Right ventricle myocardium inferior (tissue), 1 donor: ENCODE results near the gene MTHFD2L. TPM values are rescaled to one million over a fixed set of nuclear protein-coding genes. Genes with fewer than 3 reads are reported as not detected.
"Not testable (repeated sequence)": the region's sequence is repeated elsewhere in the genome, so short reads cannot be mapped to it uniquely, and the experiment has no call there.

Source experiments
- ATAC-seq: fragments of 200-7000 bp; cut with Tn5 transposase; one replicate; pipeline ENCODE4 v1.9.1; 2020; ENCODE audit warnings: mild to moderate bottlenecking, moderate library complexity
- DNase-seq: peaks from one replicate; pipeline ENCODE4 v3.0.0; 2021; ENCODE audit errors: missing footprints
- intact Hi-C: fragments of 100-400 bp; cut with DNase I; formaldehyde crosslinking; loops from one replicate; pipeline ENCODE4 v1.11.0; 2022
- total RNA-seq: library from RNA; stranded (reverse); fragmentation: NEBNext Ultra II Directional; extraction: Animal tissue kit (Norgen Biotek cat#: 25700); gene quantifications from one replicate; pipeline ENCODE4 v1.2.1, GENCODE V29; 2021
- donor health status: DM: no; HTN: yes; CAD: no; lungs with severe emphysema.

MTHFD2L gene
- total RNA-seq, 1 donor from 2014 or later: 10.1 TPM

DNA sequence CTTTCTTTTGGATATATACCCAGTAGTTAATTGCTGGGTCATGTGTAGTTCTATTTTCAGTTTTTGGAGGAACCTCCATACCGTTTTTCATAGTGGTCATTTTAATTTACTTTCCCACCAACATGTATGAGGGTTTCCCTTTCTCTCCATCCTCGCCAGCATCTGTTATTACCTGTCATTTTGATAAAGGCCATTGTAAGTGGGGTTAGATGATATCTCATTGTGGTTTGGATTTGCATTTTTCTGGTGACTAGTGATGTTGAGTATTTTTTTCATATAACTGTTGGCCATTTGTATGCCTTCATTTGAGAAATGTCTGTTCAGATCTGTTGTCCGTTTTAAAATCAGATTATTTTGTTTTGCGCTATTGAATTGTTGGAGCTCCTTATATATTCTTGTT, 30.2 kb upstream of the MTHFD2L start:
- intact Hi-C loops: no loop called here
- DNase-seq (no peak), ATAC-seq (no peak)

DNA sequence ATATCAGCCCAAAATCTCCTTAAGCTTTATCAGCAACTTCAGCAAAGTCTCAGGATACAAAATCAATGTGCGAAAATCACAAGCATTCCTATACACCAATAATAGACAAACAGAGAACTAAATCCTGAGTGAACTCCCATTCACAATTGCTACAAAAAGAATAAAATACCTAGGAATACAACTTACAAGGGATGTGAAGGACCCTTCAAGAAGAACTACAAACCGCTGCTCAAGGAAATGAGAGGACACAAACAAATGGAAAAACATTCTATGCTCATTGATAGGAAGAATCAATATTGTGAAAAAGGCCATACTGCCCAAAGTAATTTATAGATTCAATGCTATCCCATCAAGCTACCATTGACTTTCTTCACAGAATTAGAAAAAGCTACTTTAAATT, 27.1 kb upstream of the MTHFD2L start:
- DNase-seq, ATAC-seq: not testable (repeated sequence)
- intact Hi-C loops: loop anchor here (5.0 to 10.0 kb wide), 5 partner anchors 34 to 816 kb away; partner anchors contain the start of gene CXCL2

DNA sequence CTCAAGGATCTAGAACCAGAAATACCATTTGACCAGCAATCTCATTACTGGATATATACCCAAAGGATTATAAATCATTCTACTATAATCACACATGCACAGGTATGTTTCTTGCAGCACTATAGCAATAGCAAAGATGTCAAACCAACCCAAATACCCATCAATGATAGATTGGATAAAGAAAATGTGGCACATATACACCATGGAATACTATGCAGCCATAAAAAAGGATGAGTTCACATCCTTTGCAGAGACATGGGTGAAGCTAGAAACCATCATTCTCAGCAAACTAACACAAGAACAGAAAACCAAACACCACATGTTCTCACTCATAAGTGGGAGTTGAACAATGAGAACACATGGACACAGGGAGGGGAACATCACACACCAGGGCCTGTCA, 25.7 kb upstream of the MTHFD2L start:
- ATAC-seq, DNase-seq: not testable (repeated sequence)
- intact Hi-C loops: loop anchor here (5.0 to 10.0 kb wide), 5 partner anchors 35 to 817 kb away; partner anchors contain the start of gene CXCL2

DNA sequence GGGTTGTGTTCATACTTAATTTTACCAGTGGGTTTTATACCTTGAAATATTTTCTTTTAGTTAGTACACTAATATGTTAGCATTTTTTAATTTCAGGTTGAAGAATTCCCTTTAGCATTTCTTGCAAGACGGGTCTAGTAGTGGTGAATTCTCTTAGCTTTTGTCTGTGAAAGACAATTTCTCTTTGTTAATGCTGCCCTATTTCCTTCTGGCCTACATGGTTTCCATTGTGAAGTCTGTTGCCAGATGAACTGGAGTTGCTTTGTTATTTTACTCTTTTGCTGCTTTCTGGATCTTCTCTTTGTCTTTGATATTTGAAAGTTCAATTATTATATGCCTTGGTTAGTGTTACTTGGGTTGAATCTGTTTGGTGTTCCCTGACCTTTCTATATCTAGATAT, 25.0 kb upstream of the MTHFD2L start:
- DNase-seq (no peak), ATAC-seq (no peak)
- intact Hi-C loops: loop anchor here (5.0 to 10.0 kb wide), 5 partner anchors 36 to 818 kb away; partner anchors contain the start of gene CXCL2

DNA sequence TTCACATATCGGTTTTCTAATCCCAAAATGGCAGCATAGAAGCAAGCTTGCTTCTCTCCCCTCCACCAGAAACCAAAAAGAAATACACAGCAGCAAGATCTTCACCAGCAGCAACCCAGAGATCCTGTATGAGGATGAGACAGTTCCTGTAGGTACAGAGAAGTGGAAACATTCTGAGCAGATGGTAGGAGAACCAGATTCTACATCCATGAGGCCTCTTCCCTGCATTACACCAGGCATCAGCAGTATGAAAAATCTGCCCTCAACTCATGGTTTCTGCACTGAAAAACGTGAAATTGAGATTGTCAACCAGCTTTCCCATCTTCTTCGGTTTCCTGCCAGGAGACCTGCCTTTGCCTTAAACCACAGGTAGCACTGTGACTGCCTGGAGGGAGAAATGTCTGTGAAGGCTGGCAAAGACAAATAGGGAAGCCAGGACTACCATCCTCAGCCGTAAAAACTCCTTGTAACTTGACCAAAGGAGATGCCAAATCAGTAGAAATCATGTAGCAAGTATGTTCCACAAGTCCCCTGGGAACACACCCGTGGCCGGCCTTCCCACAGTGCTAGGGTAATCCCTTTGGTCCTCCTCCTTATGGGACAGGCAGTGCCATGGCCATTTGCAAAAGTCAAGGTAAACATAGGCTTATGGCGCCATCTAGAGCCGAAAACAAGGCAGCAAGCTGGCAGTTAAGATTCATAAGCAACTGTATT, 24.0 kb upstream of the MTHFD2L start:
- intact Hi-C loops: loop anchor here (2.0 to 10.0 kb wide), 6 partner anchors 37 to 819 kb away; partner anchors contain the start of gene CXCL2
- peak; percentile 75 for DNase-seq
- ATAC-seq: peak; percentile 76

DNA sequence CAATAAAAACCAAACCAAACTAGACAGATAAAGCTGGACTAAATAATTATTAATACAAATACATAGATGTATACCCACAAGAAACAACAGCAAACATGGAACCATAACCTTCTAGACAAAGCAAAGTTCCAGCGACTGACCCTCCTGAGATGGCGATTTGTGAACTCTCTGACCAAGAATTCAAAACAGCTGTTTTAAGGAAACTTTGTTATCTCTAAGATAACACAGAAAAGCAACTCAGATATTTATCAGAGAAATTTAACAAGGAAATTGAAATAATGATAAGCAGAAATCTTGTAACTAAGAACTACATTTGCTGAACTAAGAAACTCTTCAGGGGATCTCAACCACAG, 23.4 kb upstream of the MTHFD2L start:
- ATAC-seq (no peak), DNase-seq (no peak)
- intact Hi-C loops: loop anchor here (2.0 to 10.0 kb wide), 6 partner anchors 37 to 820 kb away; partner anchors contain the start of gene CXCL2

DNA sequence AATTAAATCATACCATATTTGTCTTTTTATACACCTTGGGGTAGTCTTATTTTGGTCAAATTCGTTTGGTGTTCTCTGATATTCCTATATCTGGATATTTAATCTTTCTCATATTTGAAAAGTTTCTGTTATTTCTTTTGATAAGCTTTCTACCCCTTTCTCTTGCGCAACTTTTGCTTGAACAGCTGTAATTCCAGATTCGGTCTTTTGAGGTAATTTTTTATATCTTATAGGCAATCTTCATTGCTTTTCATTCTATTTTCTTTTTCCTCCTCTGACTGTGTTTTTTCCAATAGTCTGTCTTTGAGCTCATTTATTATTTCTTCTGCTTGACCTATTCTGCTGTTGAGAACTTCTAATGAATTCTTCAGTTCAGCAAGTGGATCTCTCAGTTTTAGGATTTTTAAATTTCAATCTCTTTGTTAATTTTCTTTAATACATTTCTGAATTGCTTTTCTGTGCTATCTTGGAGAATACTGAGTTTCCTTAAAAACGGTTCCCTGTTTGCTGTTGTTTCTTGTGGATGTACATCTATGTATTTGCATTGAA, 11.3 kb upstream of the MTHFD2L start:
- DNase-seq (no peak), ATAC-seq (no peak)
- intact Hi-C loops: no loop called here

DNA sequence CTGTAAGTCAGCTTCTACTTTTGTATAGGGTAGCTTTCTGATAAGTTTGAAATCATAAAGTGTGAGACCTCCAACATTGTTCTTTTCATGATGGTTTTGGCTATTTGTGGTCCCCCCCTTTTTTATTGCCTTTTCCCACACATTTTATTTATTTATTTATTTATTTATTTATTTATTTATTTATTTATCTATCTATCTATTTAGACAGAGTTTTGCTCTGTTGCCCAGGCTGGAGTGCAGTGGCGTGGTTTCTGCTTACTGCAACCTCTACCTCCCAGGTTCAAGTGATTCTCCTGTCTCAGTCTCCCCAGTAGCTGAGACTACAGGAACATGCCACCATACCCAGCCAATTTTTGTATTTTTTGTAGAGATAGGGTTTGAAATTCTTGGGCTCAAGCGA, 9.7 kb upstream of the MTHFD2L start:
- ATAC-seq (no peak), DNase-seq (no peak)
- intact Hi-C loops: no loop called here

DNA sequence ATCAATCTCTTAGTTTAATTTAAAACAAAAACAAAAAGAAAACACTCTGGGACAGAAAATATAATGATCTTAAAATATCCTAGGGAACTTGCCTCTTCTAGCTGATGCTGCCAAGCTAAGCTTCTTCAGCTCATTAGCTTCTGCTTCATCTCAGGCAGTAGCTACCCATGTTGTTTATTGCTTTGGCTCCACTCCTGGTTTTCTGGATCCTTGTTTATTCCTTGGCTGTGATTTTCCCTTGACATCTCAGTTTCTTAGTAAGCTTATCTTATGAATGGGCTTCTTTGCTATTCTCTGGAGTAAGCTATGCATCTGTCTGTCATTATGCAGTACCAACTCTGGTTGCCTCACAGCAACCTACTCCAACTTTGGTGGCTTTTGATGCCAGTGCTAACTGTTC, 5.1 kb upstream of the MTHFD2L start:
- ATAC-seq (no peak), DNase-seq (no peak)
- intact Hi-C loops: loop anchor here (10.0 kb wide), 1 partner anchor 1088 kb away; the partner anchor contains the start of gene COX18

DNA sequence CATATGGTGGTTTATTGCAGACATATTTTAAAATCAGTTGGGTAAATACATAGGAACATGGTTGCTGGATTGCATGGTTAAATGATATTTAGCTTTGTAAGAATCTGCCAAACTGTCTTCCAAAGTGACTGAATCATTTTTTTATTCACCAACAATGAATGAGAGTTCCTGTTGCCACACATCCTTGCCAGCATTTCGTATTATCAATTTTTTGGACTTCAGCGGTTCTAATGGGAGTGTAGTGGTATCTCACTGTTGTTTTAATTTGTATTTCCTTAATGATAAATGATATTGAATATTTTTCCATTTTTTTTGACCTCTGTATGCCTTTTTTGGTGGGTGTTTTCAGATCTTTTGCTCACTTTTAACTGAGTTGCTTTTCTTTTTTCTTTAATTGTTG, 1.4 kb upstream of the MTHFD2L start:
- no peak for DNase-seq
- intact Hi-C loops: loop anchor here (10.0 kb wide), 1 partner anchor 1092 kb away; the partner anchor contains the start of gene COX18
- no peak for ATAC-seq

DNA sequence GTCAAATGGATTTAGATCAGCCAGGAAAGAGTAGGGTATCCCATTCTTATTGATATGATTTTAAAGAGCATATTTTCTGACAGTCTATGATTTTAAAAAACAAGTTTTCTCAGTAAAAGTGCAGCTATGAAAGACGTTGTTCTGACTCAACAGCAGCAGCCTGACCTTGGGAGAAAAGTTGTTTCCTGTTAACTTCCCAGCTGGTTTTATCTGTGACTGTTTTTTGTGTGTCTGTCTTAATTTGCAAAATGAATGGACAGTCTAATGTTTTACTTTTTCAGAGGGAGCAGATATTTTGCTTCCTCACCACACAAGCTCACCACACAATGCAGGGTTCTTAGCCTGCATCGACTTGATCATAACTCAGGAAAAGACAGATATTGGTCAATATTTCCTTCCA, 764 bp upstream of the MTHFD2L start:
- no peak for ATAC-seq
- intact Hi-C loops: loop anchor here (10.0 kb wide), 1 partner anchor 1092 kb away; the partner anchor contains the start of gene COX18

DNA sequence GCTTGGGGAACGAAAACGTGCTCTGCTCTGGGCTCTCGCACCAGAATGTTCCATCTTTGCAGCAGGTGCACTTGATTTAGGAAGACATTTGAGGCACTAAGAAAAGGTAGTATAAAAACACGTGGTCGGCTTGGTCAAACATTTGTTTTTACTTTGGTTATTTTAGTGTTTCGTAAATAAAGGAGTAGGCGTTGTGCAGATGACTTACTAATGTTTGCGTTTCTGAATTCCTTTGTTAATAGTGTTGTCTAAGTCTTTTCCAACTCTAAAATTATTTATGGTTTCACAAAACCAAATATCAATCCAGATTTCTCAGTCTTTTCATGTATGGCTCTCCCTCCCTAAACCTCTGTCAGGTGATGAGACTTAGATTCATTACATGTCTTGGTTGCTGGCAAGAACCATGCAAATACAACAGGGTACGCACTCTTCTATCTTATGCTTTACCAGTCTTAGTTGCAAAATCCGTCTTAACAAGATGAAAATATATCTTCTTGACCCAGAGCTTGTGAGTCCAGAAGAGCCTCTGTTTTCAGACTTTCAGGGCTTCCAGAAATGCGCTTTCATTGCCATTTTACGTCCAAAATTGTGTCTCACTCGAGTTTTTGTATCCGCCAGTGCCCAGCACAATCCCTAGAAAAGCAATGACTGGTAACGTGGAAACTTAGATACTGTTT, 686 bp downstream of the MTHFD2L start:
- DNase-seq (no peak), ATAC-seq (no peak)
- intact Hi-C loops: loop anchor here (10.0 kb wide), 1 partner anchor 1094 kb away; the partner anchor contains the start of gene COX18

More for the DNA sequence above, 764 bp upstream of the MTHFD2L start:
- DNase-seq: no peak

DNA sequence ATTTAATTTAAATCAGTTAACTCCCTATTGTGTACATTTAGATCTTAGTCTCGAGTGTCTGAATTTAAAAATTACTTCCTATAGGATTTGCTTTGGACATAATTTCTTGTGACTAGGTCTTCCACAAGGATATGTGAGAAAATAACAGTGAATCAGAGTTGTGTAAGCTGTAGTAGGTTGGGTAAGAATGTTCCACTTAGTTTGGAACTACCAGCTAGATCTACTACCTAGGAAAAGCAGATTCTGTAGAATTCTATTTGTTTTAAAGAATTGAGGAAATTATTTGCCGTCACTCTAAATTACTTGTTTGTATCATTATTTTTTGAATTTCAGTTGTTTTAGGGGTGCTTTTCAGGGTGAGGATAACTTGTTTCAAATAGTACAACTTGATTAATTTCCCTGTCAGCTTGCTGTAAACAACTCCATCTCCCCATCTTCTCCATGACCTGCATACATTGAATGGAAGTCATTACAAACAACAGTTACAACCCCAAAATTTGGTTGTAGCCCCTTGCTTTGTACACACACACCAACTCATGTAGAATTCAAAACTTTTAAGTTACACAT, 1.3 kb downstream of the MTHFD2L start:
- DNase-seq (no peak), ATAC-seq (no peak)
- intact Hi-C loops: loop anchor here (10.0 kb wide), 1 partner anchor 1094 kb away; the partner anchor contains the start of gene COX18

DNA sequence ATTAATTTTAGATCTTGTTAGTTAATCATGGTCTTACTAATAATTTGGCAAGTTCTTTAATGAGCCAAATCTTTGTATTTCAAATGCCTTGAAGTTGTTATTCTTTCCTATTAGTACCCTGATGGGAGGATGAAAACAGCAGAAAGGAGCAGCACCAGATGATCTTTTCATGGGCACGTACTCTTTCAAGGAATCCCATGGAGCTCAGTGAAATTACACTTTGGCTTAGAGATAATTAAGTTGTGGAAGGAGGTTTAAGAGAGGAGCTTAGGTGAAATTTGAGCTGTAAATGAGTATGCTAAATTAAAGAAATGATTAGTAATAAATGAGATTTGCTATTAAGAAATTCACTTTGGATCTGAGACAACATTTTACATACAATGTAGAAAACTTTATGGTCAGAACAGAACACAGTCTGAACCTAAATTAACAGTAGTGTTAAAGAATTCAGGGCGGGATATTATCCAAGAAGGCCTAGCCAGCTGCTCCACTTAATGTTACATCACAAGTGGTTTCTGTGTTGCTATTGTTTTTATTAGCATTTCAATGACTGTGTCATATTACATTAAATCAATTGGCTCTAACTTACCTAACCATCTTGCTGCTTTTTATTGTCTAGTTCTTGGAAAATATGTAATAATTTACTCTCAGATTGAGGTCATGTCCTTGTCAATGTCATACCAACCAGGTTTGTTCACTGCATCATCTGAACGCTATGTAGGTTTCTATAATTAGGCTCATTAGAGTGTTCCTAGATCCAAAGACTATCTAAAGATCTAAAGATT, 3.9 kb downstream of the MTHFD2L start:
- no peak for DNase-seq

DNA sequence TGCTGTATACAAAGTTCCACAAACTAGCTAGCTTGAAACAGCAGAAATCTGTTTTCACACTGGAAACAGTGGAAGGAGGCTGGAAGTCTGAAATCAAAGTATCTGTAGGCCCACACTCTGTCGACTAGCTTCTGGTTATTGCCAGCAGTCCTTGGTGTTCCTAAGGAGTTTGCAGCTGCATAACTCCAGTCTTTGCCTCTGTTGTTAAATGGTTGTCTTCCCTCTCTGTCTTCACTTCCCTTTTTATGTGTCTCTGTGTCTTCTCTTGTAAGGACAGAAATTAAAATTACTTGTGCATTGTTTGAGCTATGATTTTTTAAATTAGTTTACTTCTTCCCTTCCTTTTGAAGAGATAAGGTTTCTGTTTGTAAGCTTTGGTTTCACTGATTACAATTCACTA, 8.2 kb downstream of the MTHFD2L start:
- no peak for ATAC-seq
- DNase-seq: no peak
- intact Hi-C loops: no loop called here

More for the DNA sequence above, 3.9 kb downstream of the MTHFD2L start:
- no peak for ATAC-seq
- intact Hi-C loops: no loop called here

DNA sequence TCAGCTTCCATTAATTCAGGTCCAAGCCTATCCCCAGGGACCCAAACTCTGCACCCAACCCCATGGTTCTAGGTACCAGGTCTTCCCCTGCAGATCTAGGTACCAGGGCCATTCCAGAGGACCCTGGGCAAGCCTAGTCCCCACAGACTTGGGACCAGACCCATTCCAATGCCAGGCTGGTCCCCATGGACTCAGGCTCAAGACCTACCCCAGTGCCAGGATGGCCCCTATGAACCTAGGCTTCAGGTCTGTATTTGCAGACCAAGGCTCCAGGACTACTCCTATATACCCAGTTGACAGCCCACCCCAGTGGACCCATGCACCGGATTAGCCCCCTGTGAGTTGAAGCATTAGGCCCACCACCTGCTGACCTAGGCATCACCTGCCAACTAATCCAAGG, 8.9 kb downstream of the MTHFD2L start:
- DNase-seq (no peak), ATAC-seq (no peak)
- intact Hi-C loops: no loop called here

DNA sequence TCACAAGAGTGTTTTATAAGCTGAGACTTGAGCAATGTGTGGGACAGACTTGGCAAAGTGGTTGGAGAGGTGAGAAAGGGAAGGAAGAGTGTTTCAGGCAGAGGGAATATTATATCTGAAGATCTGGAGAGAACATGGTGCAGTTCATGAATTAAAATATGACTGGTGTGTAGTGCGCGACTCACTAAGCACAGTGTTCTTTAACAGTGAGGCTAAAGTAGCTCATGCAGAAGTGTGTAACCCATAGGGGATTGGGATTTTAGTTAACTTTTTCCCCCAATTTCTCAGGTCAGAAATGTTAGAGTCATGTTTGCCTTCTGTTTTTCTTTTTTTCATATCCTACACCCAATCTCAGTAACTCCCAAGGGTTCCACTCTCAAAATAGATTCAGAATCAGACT, 9.7 kb downstream of the MTHFD2L start:
- ATAC-seq: no peak
- DNase-seq: no peak
- intact Hi-C loops: no loop called here

DNA sequence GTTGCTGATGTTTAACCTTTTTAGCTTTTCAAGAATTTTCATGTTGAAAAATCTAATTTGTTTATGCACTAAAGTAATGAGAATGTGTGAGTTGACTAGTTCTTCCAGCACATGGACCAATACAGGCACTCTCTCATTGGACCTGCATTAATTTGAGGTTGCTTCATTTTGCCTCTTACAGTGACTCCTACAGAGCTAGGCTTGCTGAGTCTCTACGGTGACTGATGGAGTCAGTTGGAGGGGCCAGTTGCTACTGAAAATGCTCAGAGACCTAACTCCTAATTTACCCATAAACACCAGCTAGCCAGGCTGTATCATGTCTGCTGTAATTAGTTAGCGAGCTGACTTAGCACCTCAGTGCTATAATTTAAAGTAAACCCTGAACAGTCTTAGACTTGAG, 10.9 kb downstream of the MTHFD2L start:
- DNase-seq (no peak), ATAC-seq (peak; percentile 8)

More for the DNA sequence above, 10.9 kb downstream of the MTHFD2L start:
- intact Hi-C loops: no loop called here
